NCI-H226 (cell line): ENCODE measurements around the gene SPATA2L.
"Not testable (repeated sequence)": the region's sequence is repeated elsewhere in the genome, so short reads cannot be mapped to it uniquely, and the experiment has no call there.

Experiments
- DNase-seq: peaks from one replicate; pipeline ENCODE4 v3.0.0-alpha.2; 2015

SPATA2L gene

GRCh38 chr16:89706518-89707260 lies 5.2 kb upstream of the SPATA2L start:
- DNase-seq = no peak

- DNase-seq = no peak
Measured at GRCh38 chr16:89705006-89705405, 3.5 kb upstream of the SPATA2L start.

GRCh38 chr16:89704281-89704680 lies 2.8 kb upstream of the SPATA2L start:
- no peak for DNase-seq

GRCh38 chr16:89700649-89701424 lies 668 bp downstream of the SPATA2L start:
- peak; percentile 57 for DNase-seq

GRCh38 chr16:89700100-89700648 lies 1.3 kb downstream of the SPATA2L start:
- peak; percentile 97 for DNase-seq

GRCh38 chr16:89699629-89700099 lies 1.8 kb downstream of the SPATA2L start:
- not testable (repeated sequence) for DNase-seq

GRCh38 chr16:89698717-89699116 lies 2.8 kb downstream of the SPATA2L start:
- DNase-seq = not testable (repeated sequence)

GRCh38 chr16:89697616-89698331 lies 3.7 kb downstream of the SPATA2L start:
- no peak for DNase-seq

- DNase-seq = no peak
Measured at GRCh38 chr16:89697161-89697615, 4.3 kb downstream of the SPATA2L start.

GRCh38 chr16:89696670-89697128 lies 4.8 kb downstream of the SPATA2L start:
- no peak for DNase-seq

- DNase-seq = no peak
Measured at GRCh38 chr16:89695875-89696669, 5.4 kb downstream of the SPATA2L start.

GRCh38 chr16:89695086-89695874 lies 6.2 kb downstream of the SPATA2L start:
- no peak for DNase-seq

- not testable (repeated sequence) for DNase-seq
Measured at GRCh38 chr16:89694784-89695085, 6.8 kb downstream of the SPATA2L start.

- DNase-seq = no peak
Measured at GRCh38 chr16:89693931-89694783, 7.3 kb downstream of the SPATA2L start.

- no peak for DNase-seq
Measured at GRCh38 chr16:89693289-89693731, 8.2 kb downstream of the SPATA2L start.

GRCh38 chr16:89691986-89692569 lies 9.4 kb downstream of the SPATA2L start:
- no peak for DNase-seq

- no peak for DNase-seq
Measured at GRCh38 chr16:89691231-89691985, 10.1 kb downstream of the SPATA2L start.

GRCh38 chr16:89690392-89690901 lies 11.1 kb downstream of the SPATA2L start:
- DNase-seq = no peak

GRCh38 chr16:89689621-89690020 lies 11.9 kb downstream of the SPATA2L start:
- DNase-seq = not testable (repeated sequence)
